NCI-H187 treated with DMSO at 0.1 percent for 48 hours (cell line): ENCODE data around the gene DCC.

ENCODE experiments used
- DNase-seq: peaks from one replicate; lab custom pipeline; 2025; lab: John Stamatoyannopoulos, UW

DCC gene

GRCh38 chr18:52605345-52605744 lies 265.3 kb downstream of the DCC start:
- DNase-seq, result no peak

- DNase-seq, result no peak
Measured at GRCh38 chr18:52607985-52608384, 268.0 kb downstream of the DCC start.

GRCh38 chr18:52610451-52611115 lies 270.6 kb downstream of the DCC start:
- no peak for DNase-seq

GRCh38 chr18:52612406-52612805 lies 272.4 kb downstream of the DCC start:
- no peak for DNase-seq

GRCh38 chr18:52615321-52615720 lies 275.3 kb downstream of the DCC start:
- no peak for DNase-seq

GRCh38 chr18:52615943-52616342 lies 275.9 kb downstream of the DCC start:
- no peak for DNase-seq

GRCh38 chr18:52617931-52618330 lies 277.9 kb downstream of the DCC start:
- DNase-seq, result no peak

- no peak for DNase-seq
Measured at GRCh38 chr18:52620926-52621439, 281.0 kb downstream of the DCC start.

- DNase-seq, result no peak
Measured at GRCh38 chr18:52624702-52625101, 284.7 kb downstream of the DCC start.

GRCh38 chr18:52636536-52636935 lies 296.5 kb downstream of the DCC start:
- DNase-seq, result no peak

GRCh38 chr18:52648201-52648600 lies 308.2 kb downstream of the DCC start:
- no peak for DNase-seq

GRCh38 chr18:52652391-52652790 lies 312.4 kb downstream of the DCC start:
- DNase-seq, result no peak

GRCh38 chr18:52657043-52657805 lies 317.2 kb downstream of the DCC start:
- DNase-seq, result no peak

GRCh38 chr18:52667463-52668065 lies 327.6 kb downstream of the DCC start:
- DNase-seq, result no peak

- DNase-seq, result no peak
Measured at GRCh38 chr18:52670896-52671295, 330.9 kb downstream of the DCC start.

- no peak for DNase-seq
Measured at GRCh38 chr18:52678034-52678433, 338.0 kb downstream of the DCC start.

GRCh38 chr18:52678551-52678950 lies 338.6 kb downstream of the DCC start:
- no peak for DNase-seq

- DNase-seq, result no peak
Measured at GRCh38 chr18:52679354-52679753, 339.4 kb downstream of the DCC start.

- DNase-seq, result no peak
Measured at GRCh38 chr18:52682260-52682659, 342.3 kb downstream of the DCC start.

- no peak for DNase-seq
Measured at GRCh38 chr18:52685316-52685715, 345.3 kb downstream of the DCC start.

GRCh38 chr18:52691841-52692240 lies 351.8 kb downstream of the DCC start:
- no peak for DNase-seq

- no peak for DNase-seq
Measured at GRCh38 chr18:52694804-52695203, 354.8 kb downstream of the DCC start.

GRCh38 chr18:52700116-52700515 lies 360.1 kb downstream of the DCC start:
- DNase-seq, result no peak
